ENCODE measurements around the gene HOXA6.

The HOXA6 gene

GRCh38 chr7:27173956-27174873 is 26.6 kb upstream of the HOXA6 start, which contains the start of gene HOXA10:
HOXA10 (minus strand) TSS chr7:27174320; CDS start chr7:27174306, 14 bp downstream.
- no peak for DNase-seq (ENCODE audit: low read depth in 2 of 2)

GRCh38 chr7:27173511-27173955 is 26.0 kb upstream of the HOXA6 start:
- DNase-seq (ENCODE audit: low read depth in 2 of 2), result no peak

GRCh38 chr7:27172823-27173510 is 25.4 kb upstream of the HOXA6 start:
- no peak for DNase-seq (ENCODE audit: low read depth in 2 of 2)

- no peak for DNase-seq (ENCODE audit: low read depth in 2 of 2)
Observed at GRCh38 chr7:27172315-27172774, 24.8 kb upstream of the HOXA6 start.

GRCh38 chr7:27171637-27172314 is 24.2 kb upstream of the HOXA6 start:
- no peak for DNase-seq (ENCODE audit: low read depth in 2 of 2)

- no peak for DNase-seq (ENCODE audit: low read depth in 2 of 2)
Observed at GRCh38 chr7:27171325-27171636, 23.7 kb upstream of the HOXA6 start.

- DNase-seq (ENCODE audit: low read depth in 2 of 2), result no peak
Observed at GRCh38 chr7:27170426-27171324, 23.1 kb upstream of the HOXA6 start.

GRCh38 chr7:27169658-27170425 is 22.3 kb upstream of the HOXA6 start:
- DNase-seq (ENCODE audit: low read depth in 2 of 2), result no peak

GRCh38 chr7:27168265-27168947 is 20.8 kb upstream of the HOXA6 start:
- no peak for DNase-seq (ENCODE audit: low read depth in 2 of 2)

- DNase-seq (ENCODE audit: low read depth in 2 of 2), result no peak
Observed at GRCh38 chr7:27167916-27168264, 20.3 kb upstream of the HOXA6 start.

GRCh38 chr7:27166531-27167505 is 19.2 kb upstream of the HOXA6 start:
- DNase-seq (ENCODE audit: low read depth in 2 of 2), result no peak

- DNase-seq (ENCODE audit: low read depth in 2 of 2), result no peak
Observed at GRCh38 chr7:27165996-27166530, 18.5 kb upstream of the HOXA6 start.

- no peak for DNase-seq (ENCODE audit: low read depth in 2 of 2)
Observed at GRCh38 chr7:27165089-27165995, 17.8 kb upstream of the HOXA6 start, which contains the start of gene HOXA9. HOXA9 (minus strand) TSS chr7:27165537; CDS start chr7:27165457, 80 bp downstream.

- no peak for DNase-seq (ENCODE audit: low read depth in 2 of 2)
Observed at GRCh38 chr7:27164367-27165088, 17.0 kb upstream of the HOXA6 start.

GRCh38 chr7:27164045-27164366 is 16.4 kb upstream of the HOXA6 start:
- no peak for DNase-seq (ENCODE audit: low read depth in 2 of 2)

- no peak for DNase-seq (ENCODE audit: low read depth in 2 of 2)
Observed at GRCh38 chr7:27163288-27164044, 15.9 kb upstream of the HOXA6 start.
